SK-N-SH (cell line): Measurements from ENCODE around the gene MYO1D. TPM values are rescaled to one million over a fixed set of nuclear protein-coding genes. Genes with fewer than 3 reads are reported as not detected.

Experiments
- CTCF ChIA-PET: fragments of 300-600, 350-600 bp; formaldehyde crosslinking; extraction: SDS; loops from one replicate; lab custom pipeline; 2021; lab: Yijun Ruan, JAX
- POLR2A ChIA-PET: fragments of 350-600 bp; sonication (Branson Sonifier 250); formaldehyde crosslinking; extraction: SDS; loops from one replicate; lab custom pipeline; 2020; ENCODE audit warnings: antibody characterized with exemption, inconsistent platforms; lab: Yijun Ruan, JAX
- DNase-seq: peaks from one replicate; pipeline ENCODE4 v3.0.0; 2012
- H2AFZ ChIP-seq: fragments of 200-600 bp; sonication (generic); 2 replicates; pipeline ENCODE4 v1.8.1; 2016; ENCODE audit warnings: antibody characterized with exemption, mild to moderate bottlenecking, low read depth
- H3F3A ChIP-seq: fragments of 200-600 bp; sonication (generic); replicated peaks from 2 replicates; pipeline ENCODE3; 2016; ENCODE audit warnings: antibody characterized with exemption, mild to moderate bottlenecking; ENCODE audit not compliant: insufficient read depth
- H3K27ac ChIP-seq, 2 experiments: fragments of 200-500 bp in 1 of 2; fragments of 200-600 bp in 1 of 2; sonication (Bioruptor generic) in 1 of 2; sonication (generic), shearing (Covaris generic) in 1 of 2; 2 replicates each; pipeline versions ENCODE4 v1.5.1 to v1.6.1; 2014 to 2016; ENCODE audit warnings: low read depth in 2 of 2, inconsistent platforms in 1 of 2, low read length in 1 of 2, mild to moderate bottlenecking in 1 of 2, mixed read lengths in 1 of 2
- H3K27me3 ChIP-seq: fragments of 200-600 bp; sonication (generic), shearing (Covaris generic); 2 replicates; pipeline ENCODE4 v1.6.1; 2016; ENCODE audit warnings: mixed run types; ENCODE audit not compliant: insufficient read depth
- H3K36me3 ChIP-seq, 2 experiments: fragments of 200-500 bp in 1 of 2; fragments of 200-600 bp in 1 of 2; sonication (Bioruptor generic) in 1 of 2; sonication (generic) in 1 of 2; replicated peaks in 1 of 2; 2 replicates each; pipeline versions ENCODE3 to v1.5.1; 2014 to 2016; ENCODE audit warnings: low read length in 1 of 2, mild to moderate bottlenecking in 1 of 2; ENCODE audit not compliant: insufficient read depth in 2 of 2, control insufficient read depth in 1 of 2
- H3K4me1 ChIP-seq, 2 experiments: fragments of 200-500 bp in 1 of 2; fragments of 200-600 bp in 1 of 2; sonication (Bioruptor generic) in 1 of 2; sonication (generic), shearing (Covaris generic) in 1 of 2; 2 replicates each; pipeline versions ENCODE4 v1.5.1 to v1.6.1; 2014 to 2016; ENCODE audit warnings: low read depth in 1 of 2, low read length in 1 of 2, mixed run types in 1 of 2; ENCODE audit not compliant: insufficient read depth in 2 of 2, control insufficient read depth in 1 of 2
- H3K4me2 ChIP-seq: fragments of 200-600 bp; sonication (generic), shearing (Covaris generic); 2 replicates; pipeline ENCODE4 v1.6.1; 2017; ENCODE audit warnings: mixed run types
- H3K4me3 ChIP-seq, 2 experiments: fragments of 200-500 bp in 1 of 2; fragments of 200-600 bp in 1 of 2; sonication (Bioruptor generic) in 1 of 2; sonication (generic), shearing (Covaris generic) in 1 of 2; 2 replicates each; pipeline versions ENCODE4 v1.5.1 to v1.8.1; 2014 to 2016; ENCODE audit warnings: low read depth in 2 of 2, inconsistent platforms in 1 of 2, low read length in 1 of 2, mild to moderate bottlenecking in 1 of 2, mixed read lengths in 1 of 2, moderate library complexity in 1 of 2
- H3K79me2 ChIP-seq: fragments of 200-600 bp; sonication (generic); 2 replicates; pipeline ENCODE4 v1.8.1; 2017; ENCODE audit warnings: mild to moderate bottlenecking; ENCODE audit not compliant: insufficient read depth
- H3K9ac ChIP-seq: fragments of 200-600 bp; sonication (generic); 2 replicates; pipeline ENCODE4 v1.6.1; 2017; ENCODE audit warnings: mixed run types
- H3K9me2 ChIP-seq: fragments of 200-600 bp; sonication (generic); 2 replicates; pipeline ENCODE4 v1.6.1; 2017; ENCODE audit warnings: mixed run types
- H3K9me3 ChIP-seq: fragments of 200-600 bp; sonication (generic); 2 replicates; pipeline ENCODE4 v1.6.1; 2017; ENCODE audit warnings: mixed run types, mild to moderate bottlenecking, moderate library complexity
- H4K20me1 ChIP-seq: fragments of 200-600 bp; sonication (generic); 2 replicates; pipeline ENCODE4 v1.6.1; 2017; ENCODE audit warnings: mild to moderate bottlenecking, mixed run types; ENCODE audit not compliant: insufficient read depth
- CHD2 ChIP-seq: fragments of 150-350 bp; IDR thresholded peaks from 2 replicates; pipeline ENCODE4 v1.6.1; 2018; ENCODE audit warnings: low read length; ENCODE audit not compliant: partially characterized antibody
- FOSL2 ChIP-seq: IDR thresholded peaks from 2 replicates; pipeline ENCODE4 v1.4.0; 2012; ENCODE audit warnings: low read depth, mild to moderate bottlenecking, moderate library complexity, borderline replicate concordance
- GABPA ChIP-seq: IDR thresholded peaks from 2 replicates; pipeline ENCODE4 v1.4.0; 2012; ENCODE audit warnings: low read depth, mild to moderate bottlenecking
- MXI1 ChIP-seq: IDR thresholded peaks from 2 replicates; pipeline ENCODE4 v1.6.1; 2012; ENCODE audit warnings: mild to moderate bottlenecking, low read depth, low read length, improper control_type of control experiment
- RXRA ChIP-seq: IDR thresholded peaks from 2 replicates; pipeline ENCODE4 v1.4.0; 2012; ENCODE audit warnings: low read depth, mild to moderate bottlenecking, borderline replicate concordance
- TCF12 ChIP-seq: IDR thresholded peaks from 2 replicates; pipeline ENCODE4 v1.4.0; 2012
- TEAD4 ChIP-seq: IDR thresholded peaks from 2 replicates; pipeline ENCODE4 v1.4.0; 2012; ENCODE audit warnings: mild to moderate bottlenecking, borderline replicate concordance; ENCODE audit not compliant: insufficient read depth
- WGBS: methylation state at CpG from one replicate; pipeline ENCODE4 v1.1.6; 2017; ENCODE audit warnings: low lambda C conversion rate; 5-methylcytosine and 5-hydroxymethylcytosine counted together
- polyA plus RNA-seq, 3 experiments: library from polyadenylated mRNA; depleted of rRNA; stranded (reverse); fragments of >200 nt; gene quantifications; 2 replicates each; pipeline ENCODE4 v1.2.3, GENCODE V29; 2012
- TF ChIP-seq, protein P1 (sequence below): fragments of 150-350 bp; IDR thresholded peaks from 2 replicates; pipeline ENCODE4 v1.6.1; 2017; ENCODE audit warnings: antibody characterized with exemption, low read length, low read depth, borderline replicate concordance

MYO1D gene
- polyA plus RNA-seq, 1 of the 3 experiments (the other 2 are of a cell fraction): 20.4 TPM

DNA sequence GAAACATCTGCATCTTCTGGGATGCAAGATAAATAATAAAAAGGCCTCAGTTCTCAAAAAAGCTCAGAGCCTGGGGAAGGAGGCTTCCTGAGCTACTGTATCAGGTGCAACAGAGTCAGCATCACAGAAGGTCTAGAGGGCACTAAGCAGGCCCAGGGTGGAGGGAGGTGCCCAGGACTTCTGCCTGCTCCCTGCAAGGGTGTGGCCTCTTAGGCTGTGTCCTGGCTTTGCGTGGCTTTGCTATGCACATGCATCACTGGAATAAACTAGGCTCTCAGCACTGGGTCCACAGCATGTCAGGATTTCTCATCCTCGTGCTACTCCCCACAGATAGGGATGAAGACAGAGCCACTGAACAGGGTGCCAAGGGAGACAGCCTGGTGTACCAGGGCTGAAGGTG is 364.6 kb downstream of the MYO1D start:
- H3F3A ChIP-seq: no peaks in the 10 kb centered on the region
- H3K36me3 ChIP-seq: no peaks in the 10 kb centered on the region
- ChIA-PET POLR2A (no interaction called here), CTCF (interaction anchor here (1.1 to 1.6 kb wide), 2 partner anchors 25 to 147 kb away, joined by 3 read pairs; no protein-coding TSS in a partner anchor)
- H3K4me3 ChIP-seq: no peak overlapping the region
- no peaks in the 10 kb centered on the region for H3K79me2 ChIP-seq
- H3K9me2 ChIP-seq: no peaks in the 10 kb centered on the region
- DNase-seq: no peak
- H4K20me1 ChIP-seq: no peaks in the 10 kb centered on the region
- H3K9me3 ChIP-seq: no peaks in the 10 kb centered on the region
- H3K27ac ChIP-seq: no peak overlapping the region
- TF ChIP-seq TCF12: no peak
- no peak for TF ChIP-seq MXI1
- TF ChIP-seq, all 33 proteins: peak for 0
- H3K9ac ChIP-seq: no peak overlapping the region
- H3K4me2 ChIP-seq: no peak overlapping the region
- WGBS: 63% methylated on average over 1 of the region's 2 CpGs
- H2AFZ ChIP-seq: no peak overlapping the region
- no peaks in the 10 kb centered on the region; a peak in 1 of 4 replicates for H3K4me1 ChIP-seq
- H3K27me3 ChIP-seq: no peaks in the 10 kb centered on the region

DNA sequence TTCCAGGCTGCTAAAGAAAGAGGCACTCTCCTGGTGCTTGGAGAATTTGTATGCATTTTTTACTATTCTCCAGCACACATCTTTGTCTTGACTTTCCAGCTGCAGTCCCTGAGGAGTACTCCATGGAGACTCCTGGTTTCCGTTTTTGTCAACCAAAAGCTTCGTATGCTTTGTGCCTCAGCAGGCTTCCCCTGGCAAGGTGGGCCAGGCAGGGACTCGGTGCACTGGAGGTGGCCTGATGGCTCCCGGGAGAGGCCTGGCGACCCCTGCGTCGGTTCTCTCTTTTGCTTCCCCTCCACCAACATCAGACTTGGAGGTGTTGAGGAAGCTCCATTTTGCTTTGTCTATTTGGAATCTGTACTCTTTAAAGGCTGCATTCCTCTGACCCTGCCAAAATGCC is 366.5 kb downstream of the MYO1D start:
- Histone ChIP-seq H3K27me3 (no peaks in the 10 kb centered on the region), H3K9me2 (no peaks in the 10 kb centered on the region), H3K4me3 (no peak overlapping the region), H4K20me1 (no peaks in the 10 kb centered on the region), H3K27ac (no peak overlapping the region), H3K9ac (no peak overlapping the region), H3K79me2 (no peaks in the 10 kb centered on the region), H3K4me1 (no peaks in the 10 kb centered on the region), H3K9me3 (no peaks in the 10 kb centered on the region), H3K4me2 (no peak overlapping the region), H2AFZ (no peak overlapping the region), H3K36me3 (no peaks in the 10 kb centered on the region), H3F3A (no peaks in the 10 kb centered on the region)
- CTCF ChIA-PET: interaction anchor here (0.9 to 1.8 kb wide), 3 partner anchors 19 to 149 kb away, joined by 3 to 4 read pairs (median 4); no protein-coding TSS in a partner anchor
- POLR2A ChIA-PET: interaction anchor here (0.6 kb wide), 1 partner anchor 12 kb away, joined by 3 read pairs; no protein-coding TSS in a partner anchor
- TF ChIP-seq FOSL2 (no peak), RXRA (no peak), TEAD4 (no peak), CHD2 (no peak), GABPA (no peak)
- TF ChIP-seq, protein P1, sequence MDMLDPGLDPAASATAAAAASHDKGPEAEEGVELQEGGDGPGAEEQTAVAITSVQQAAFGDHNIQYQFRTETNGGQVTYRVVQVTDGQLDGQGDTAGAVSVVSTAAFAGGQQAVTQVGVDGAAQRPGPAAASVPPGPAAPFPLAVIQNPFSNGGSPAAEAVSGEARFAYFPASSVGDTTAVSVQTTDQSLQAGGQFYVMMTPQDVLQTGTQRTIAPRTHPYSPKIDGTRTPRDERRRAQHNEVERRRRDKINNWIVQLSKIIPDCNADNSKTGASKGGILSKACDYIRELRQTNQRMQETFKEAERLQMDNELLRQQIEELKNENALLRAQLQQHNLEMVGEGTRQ: no peak
- 84% methylated on average over 7 of the region's 7 CpGs for WGBS
- DNase-seq: no peak

DNA sequence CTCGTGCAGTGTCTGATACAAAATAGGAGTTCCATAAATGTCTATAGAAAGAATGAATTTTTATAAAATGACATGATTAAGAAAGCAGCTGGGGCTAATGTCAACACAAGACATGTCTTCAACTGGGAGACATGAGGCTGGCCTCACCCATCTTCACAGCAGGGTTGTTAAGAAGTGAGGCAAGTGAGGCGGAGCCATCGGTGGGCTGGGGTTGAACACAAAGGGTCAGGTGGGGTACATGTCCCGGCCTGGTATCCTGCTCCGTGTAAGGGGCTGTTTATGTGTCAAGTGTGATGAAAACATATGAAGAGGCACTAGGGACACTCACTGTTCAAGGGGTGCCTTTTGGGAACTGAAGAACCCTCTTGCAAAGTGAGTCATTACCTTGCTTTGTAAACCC is 368.0 kb downstream of the MYO1D start:
- CTCF ChIA-PET: interaction anchor here (1.3 to 2.3 kb wide), 2 partner anchors 47 to 245 kb away, joined by 3 to 7 read pairs; no protein-coding TSS in a partner anchor
- H3K79me2 ChIP-seq: no peaks in the 10 kb centered on the region
- no peak for TF ChIP-seq TEAD4
- TF ChIP-seq, all 33 proteins: peak for 0
- Histone ChIP-seq H3K4me2 (no peak overlapping the region), H3K9me2 (no peaks in the 10 kb centered on the region), H3K36me3 (no peaks in the 10 kb centered on the region), H3F3A (no peaks in the 10 kb centered on the region), H3K27ac (no peak overlapping the region), H3K9ac (no peak overlapping the region), H3K4me3 (no peak overlapping the region), H3K9me3 (no peaks in the 10 kb centered on the region), H2AFZ (no peak overlapping the region), H3K4me1 (peaks cover 4 to 5% of the 10 kb centered on the region in 2 experiments; a peak in 3 of 4 replicates), H4K20me1 (no peaks in the 10 kb centered on the region), H3K27me3 (no peaks in the 10 kb centered on the region)
- 88% methylated on average over 5 of the region's 5 CpGs for WGBS
- POLR2A ChIA-PET: no interaction called here
- no peak for DNase-seq
